Astrocyte (in vitro differentiated cells and primary cell): ENCODE measurements around the gene ACTN2.

ENCODE experiments used
- CTCF ChIP-seq: IDR thresholded peaks from 2 replicates; pipeline ENCODE4 v1.5.1; 2011; ENCODE audit warnings: low read depth, mild to moderate bottlenecking, inconsistent platforms, low read length, moderate library complexity; ENCODE audit not compliant: insufficient read depth
- EZH2 ChIP-seq: IDR thresholded peaks from 2 replicates; pipeline ENCODE4 v1.6.1; 2012; ENCODE audit warnings: mild to moderate bottlenecking, low read length, inconsistent platforms; ENCODE audit not compliant: insufficient read depth

DNA sequence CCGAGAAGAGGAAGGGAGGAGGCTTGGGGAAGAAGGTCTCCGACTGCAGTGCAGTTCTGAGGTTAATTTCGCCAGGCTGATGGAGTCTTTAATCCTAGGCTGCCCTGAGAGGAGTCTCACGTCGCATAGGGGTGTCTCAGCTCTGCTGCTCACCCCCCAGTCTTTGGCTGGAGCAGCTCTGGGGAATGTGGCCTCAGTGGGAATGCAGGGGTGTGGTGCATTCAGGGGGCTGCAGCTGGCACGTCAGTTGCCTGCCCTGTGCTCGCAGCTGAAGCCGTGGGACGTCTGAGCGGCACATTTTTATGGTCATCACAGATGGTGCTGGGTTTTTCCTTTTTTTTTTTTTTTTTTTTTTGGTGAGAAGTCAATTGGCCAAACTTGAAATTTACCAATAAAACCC, 38.2 kb downstream of the ACTN2 start:
- TF ChIP-seq CTCF (no peak), EZH2 (no peak)
